ENCODE results near the gene ECHS1.
A peak's percentile ranks its signal among the peaks of the same experiment; 100 is the strongest.

ECHS1 gene

GRCh38 chr10:133339708-133340380 lies 33.3 kb downstream of the ECHS1 start:
- no peak for DNase-seq (ENCODE audit: low spot score)

- no peak for DNase-seq (ENCODE audit: low spot score)
These were observed 34.8 kb downstream of the ECHS1 start for GRCh38 chr10:133338080-133339071.

- no peak for DNase-seq (ENCODE audit: low spot score)
These were observed 35.8 kb downstream of the ECHS1 start for GRCh38 chr10:133337370-133337725.

- DNase-seq (ENCODE audit: low spot score) = peak; percentile 75
These were observed 36.4 kb downstream of the ECHS1 start, which contains the start of gene CALY for GRCh38 chr10:133336577-133337369. TSS of gene CALY (minus strand) at chr10:133336896. CDS start at chr10:133328989, 7,907 bp downstream.

- DNase-seq (ENCODE audit: low spot score) = no peak
These were observed 37.0 kb downstream of the ECHS1 start for GRCh38 chr10:133336118-133336576.

GRCh38 chr10:133335246-133336117 lies 37.7 kb downstream of the ECHS1 start:
- peak; percentile 76 for DNase-seq (ENCODE audit: low spot score)

GRCh38 chr10:133334503-133335245 lies 38.5 kb downstream of the ECHS1 start:
- DNase-seq (ENCODE audit: low spot score) = no peak

- DNase-seq (ENCODE audit: low spot score) = no peak
These were observed 40.0 kb downstream of the ECHS1 start for GRCh38 chr10:133332936-133333699.

GRCh38 chr10:133329491-133330202 lies 43.5 kb downstream of the ECHS1 start:
- DNase-seq (ENCODE audit: low spot score) = peak; percentile 84

- DNase-seq (ENCODE audit: low spot score) = no peak
These were observed 44.5 kb downstream of the ECHS1 start for GRCh38 chr10:133328358-133329343.

GRCh38 chr10:133327651-133328357 lies 45.4 kb downstream of the ECHS1 start:
- no peak for DNase-seq (ENCODE audit: low spot score)

GRCh38 chr10:133326745-133327650 lies 46.2 kb downstream of the ECHS1 start:
- DNase-seq (ENCODE audit: low spot score) = no peak

- no peak for DNase-seq (ENCODE audit: low spot score)
These were observed 47.0 kb downstream of the ECHS1 start for GRCh38 chr10:133326223-133326551.

- DNase-seq (ENCODE audit: low spot score) = no peak
These were observed 47.5 kb downstream of the ECHS1 start for GRCh38 chr10:133325440-133326222.

GRCh38 chr10:133324857-133325260 lies 48.3 kb downstream of the ECHS1 start:
- no peak for DNase-seq (ENCODE audit: low spot score)

Measured in putamen (tissue), 1 donor.